H1 (cell line): ENCODE data around the gene FSTL4. TPM values are rescaled to one million over a fixed set of nuclear protein-coding genes. Genes with fewer than 3 reads are reported as not detected.
"Not testable (repeated sequence)": the region's sequence is repeated elsewhere in the genome, so short reads cannot be mapped to it uniquely, and the experiment has no call there.

Source experiments
- CTCF ChIA-PET: fragments of 300-600 bp; sonication (Branson Sonifier 250); formaldehyde crosslinking; loops from one replicate; lab custom pipeline; 2021; ENCODE audit not compliant: partially characterized antibody; lab: Charles Lee
- POLR2A ChIA-PET: fragments of 300-600 bp; sonication (Branson Sonifier 250); formaldehyde crosslinking; loops from one replicate; lab custom pipeline; 2021; ENCODE audit warnings: inconsistent platforms; ENCODE audit not compliant: partially characterized antibody; lab: Charles Lee
- DNase-seq, 2 experiments: peaks; one replicate each; pipeline versions ENCODE4 v3.0.0 to v3.0.0-alpha.2; 2010 to 2022; ENCODE audit warnings: low spot score in 2 of 2, low read depth in 1 of 2, mixed read lengths in 1 of 2
- FAIRE-seq: peaks from 2 replicates; lab custom pipeline; 2011; peaks lifted over from hg19 to GRCh38; lab: Jason Lieb, UNC
- H2AFZ ChIP-seq: 2 replicates; pipeline ENCODE4 v1.8.1; 2012; ENCODE audit warnings: low read length, inconsistent platforms
- H2AK5ac ChIP-seq: 2 replicates; pipeline ENCODE4 v1.6.1; 2013; ENCODE audit warnings: low read depth, low read length
- H2BK120ac ChIP-seq: replicated peaks from 2 replicates; pipeline ENCODE3; 2013; ENCODE audit warnings: low read depth, low read length, inconsistent platforms
- H2BK12ac ChIP-seq: 2 replicates; pipeline ENCODE4 v1.6.1; 2013; ENCODE audit warnings: low read depth, low read length
- H2BK15ac ChIP-seq: 2 replicates; pipeline ENCODE4 v1.6.1; 2013; ENCODE audit warnings: low read length
- H2BK20ac ChIP-seq: 2 replicates; pipeline ENCODE4 v1.6.1; 2013; ENCODE audit warnings: low read length
- H2BK5ac ChIP-seq: 2 replicates; pipeline ENCODE4 v1.6.1; 2013; ENCODE audit warnings: low read depth, low read length
- H3K14ac ChIP-seq: 2 replicates; pipeline ENCODE4 v1.6.1; 2013; ENCODE audit warnings: inconsistent platforms; ENCODE audit not compliant: insufficient read length
- H3K18ac ChIP-seq: 2 replicates; pipeline ENCODE4 v1.6.1; 2013; ENCODE audit warnings: low read length; ENCODE audit errors: extremely low read depth
- H3K23ac ChIP-seq: 2 replicates; pipeline ENCODE4 v1.6.1; 2013; ENCODE audit warnings: inconsistent platforms; ENCODE audit not compliant: insufficient read length
- H3K23me2 ChIP-seq: 2 replicates; pipeline ENCODE4 v1.6.1; 2013; ENCODE audit warnings: low read depth, low read length
- H3K27ac ChIP-seq: 2 replicates; pipeline ENCODE4 v1.6.1; 2011; ENCODE audit warnings: low read depth, low read length, inconsistent platforms
- H3K27me3 ChIP-seq, 4 experiments: replicated peaks in 1 of 4; 1 replicate in 1 of 4; 2 replicates in 3 of 4; pipeline versions ENCODE4 v1.6.1 to v1.8.1; 2011 to 2013; ENCODE audit warnings: low read length in 3 of 4, mild to moderate bottlenecking in 3 of 4, inconsistent platforms in 2 of 4, mixed read lengths in 2 of 4, moderate library complexity in 1 of 4; ENCODE audit not compliant: control insufficient read depth in 3 of 4, insufficient read depth in 3 of 4; ENCODE audit errors: extremely low read depth in 1 of 4
- H3K36me3 ChIP-seq, 4 experiments: 2 replicates each; pipeline versions ENCODE4 v1.6.1 to v1.8.1; 2011 to 2013; ENCODE audit warnings: mild to moderate bottlenecking in 4 of 4, low read length in 3 of 4, moderate library complexity in 2 of 4, control low read depth in 1 of 4, inconsistent platforms in 1 of 4; ENCODE audit not compliant: insufficient read depth in 4 of 4, control insufficient read depth in 2 of 4
- H3K4ac ChIP-seq: replicated peaks from 2 replicates; pipeline ENCODE3; 2013; ENCODE audit warnings: low read length, low read depth, mixed read lengths, inconsistent platforms; ENCODE audit not compliant: insufficient read length
- H3K4me1 ChIP-seq, 4 experiments: replicated peaks in 1 of 4; 1 replicate in 1 of 4; 2 replicates in 3 of 4; pipeline versions ENCODE4 v1.6.1 to v1.8.1; 2011 to 2013; ENCODE audit warnings: low read length in 3 of 4, inconsistent platforms in 2 of 4, mixed read lengths in 1 of 4; ENCODE audit not compliant: insufficient read depth in 4 of 4, control insufficient read depth in 3 of 4
- H3K4me2 ChIP-seq, 2 experiments: 2 replicates each; pipeline versions ENCODE4 v1.6.1 to v1.8.1; 2011 to 2013; ENCODE audit warnings: low read depth in 2 of 2, low read length in 2 of 2, control low read depth in 1 of 2, inconsistent platforms in 1 of 2, mild to moderate bottlenecking in 1 of 2; ENCODE audit not compliant: insufficient read depth in 1 of 2
- H3K4me3 ChIP-seq, 4 experiments: fragments of 200-600, 300-600 bp in 1 of 4; sonication (generic), shearing (Covaris generic), sonication (Bioruptor Twin) in 1 of 4; 2 replicates each; pipeline versions ENCODE4 v1.5.1 to v1.8.1; 2011 to 2016; ENCODE audit warnings: low read length in 4 of 4, low read depth in 3 of 4, control low read depth in 2 of 4, inconsistent platforms in 2 of 4, mild to moderate bottlenecking in 2 of 4, mixed read lengths in 1 of 4, moderate library complexity in 1 of 4; ENCODE audit not compliant: insufficient read depth in 2 of 4; ENCODE audit errors: extremely low read depth in 1 of 4
- H3K56ac ChIP-seq: replicated peaks from 2 replicates; pipeline ENCODE3; 2013; ENCODE audit warnings: low read depth, mild to moderate bottlenecking, mixed read lengths, low read length, inconsistent platforms; ENCODE audit not compliant: insufficient read length
- H3K79me1 ChIP-seq: 2 replicates; pipeline ENCODE4 v1.6.1; 2013; ENCODE audit warnings: low read depth, low read length, control low read depth
- H3K79me2 ChIP-seq, 2 experiments: 2 replicates each; pipeline versions ENCODE4 v1.6.1 to v1.8.1; 2012 to 2013; ENCODE audit warnings: low read length in 2 of 2, mild to moderate bottlenecking in 2 of 2, inconsistent platforms in 1 of 2; ENCODE audit not compliant: insufficient read depth in 2 of 2, control insufficient read depth in 1 of 2
- H3K9ac ChIP-seq, 4 experiments: replicated peaks in 1 of 4; 1 replicate in 1 of 4; 2 replicates in 3 of 4; pipeline versions ENCODE4 v1.6.1 to v1.8.1; 2011 to 2013; ENCODE audit warnings: low read depth in 3 of 4, low read length in 3 of 4, control low read depth in 2 of 4, mild to moderate bottlenecking in 2 of 4, moderate library complexity in 2 of 4, inconsistent platforms in 1 of 4; ENCODE audit errors: extremely low read depth in 1 of 4
- H3K9me3 ChIP-seq, 2 experiments: 2 replicates each; pipeline versions ENCODE4 v1.6.1 to v1.8.1; 2012 to 2013; ENCODE audit warnings: mild to moderate bottlenecking in 2 of 2, moderate library complexity in 2 of 2, control low read depth in 1 of 2, inconsistent platforms in 1 of 2, low read depth in 1 of 2, low read length in 1 of 2, mixed read lengths in 1 of 2; ENCODE audit not compliant: insufficient read depth in 2 of 2
- H4K20me1 ChIP-seq, 2 experiments: replicated peaks in 1 of 2; 2 replicates each; pipeline versions ENCODE3 to v1.8.1; 2011 to 2013; ENCODE audit warnings: inconsistent platforms in 2 of 2, low read length in 2 of 2, mild to moderate bottlenecking in 1 of 2; ENCODE audit not compliant: insufficient read depth in 2 of 2, control insufficient read depth in 1 of 2
- H4K5ac ChIP-seq: 2 replicates; pipeline ENCODE4 v1.6.1; 2013; ENCODE audit warnings: low read length, low read depth, mixed read lengths, inconsistent platforms; ENCODE audit not compliant: insufficient read length
- H4K8ac ChIP-seq: 2 replicates; pipeline ENCODE4 v1.8.0; 2013; ENCODE audit warnings: mild to moderate bottlenecking, moderate library complexity, low read length, inconsistent platforms; ENCODE audit not compliant: insufficient read depth; ENCODE audit errors: extremely low read depth
- H4K91ac ChIP-seq: replicated peaks from 2 replicates; pipeline ENCODE3; 2013; ENCODE audit warnings: low read length, mixed read lengths, inconsistent platforms; ENCODE audit not compliant: insufficient read length
- EZH2 ChIP-seq: fragments of 200-600 bp; sonication (generic); IDR thresholded peaks from 2 replicates; pipeline ENCODE4 v1.7.1; 2012; ENCODE audit warnings: low read depth, mild to moderate bottlenecking, moderate library complexity, low read length, inconsistent platforms; ENCODE audit not compliant: severe bottlenecking
- NANOG ChIP-seq: IDR thresholded peaks from 2 replicates; pipeline ENCODE4 v1.6.1; 2011; ENCODE audit warnings: low read length, low read depth, mild to moderate bottlenecking, inconsistent platforms; ENCODE audit not compliant: insufficient read depth, poor library complexity, severe bottlenecking
- WGBS, 2 experiments: shearing (Covaris generic) in 1 of 2; methylation state at CpG; one replicate each; pipeline versions ENCODE4 v1.1.6 to v1.1.7; 2013 to 2015; ENCODE audit warnings: low lambda C conversion rate in 2 of 2, mixed read lengths in 2 of 2, inconsistent platforms in 1 of 2, low coverage in 1 of 2, missing lambda C conversion rate in 1 of 2; ENCODE audit not compliant: insufficient replicate concordance in 2 of 2, insufficient coverage in 1 of 2, insufficient read length in 1 of 2; ENCODE audit errors: extremely low coverage in 1 of 2, missing lambda C conversion rate in 1 of 2; 5-methylcytosine and 5-hydroxymethylcytosine counted together
- polyA plus RNA-seq, 7 experiments: library from polyadenylated mRNA; depleted of rRNA in 3 of 7; stranded (reverse) in 5 of 7; unstranded in 2 of 7; fragments of >200 nt in 5 of 7; fragments of 200-250 nt in 2 of 7; gene quantifications; 1 replicate in 5 of 7; 2 replicates in 1 of 7; 4 replicates in 1 of 7; pipeline versions ENCODE4 v1.2.1 to v1.2.3, GENCODE V29; 2011 to 2013; ENCODE audit warnings: missing spikeins in 2 of 7, mixed read lengths in 2 of 7
- total RNA-seq: library from RNA; stranded (reverse); fragmentation: NEBNext Ultra II Directional; extraction: Animal tissue kit (Norgen Biotek cat#: 25700); gene quantifications from 2 replicates; pipeline ENCODE4 v1.2.1, GENCODE V29; 2021

FSTL4 gene
- total and polyA plus RNA-seq, 2 of the 8 experiments (the other 6 are each of a cell fraction or from before 2014, with no cell fraction given) = 3.1 to 4.1 TPM

- TF ChIP-seq EZH2 = no peak
- TF ChIP-seq NANOG = no peak
- TF ChIP-seq, all 59 proteins: peak for 0
These were observed 432.9 kb downstream of the FSTL4 start (continued) for GRCh38 chr5:133179405-133179804.

- WGBS, 2 experiments = 86% methylated on average over 9 of the region's 9 CpGs; no CpG with 5 or more reads in 1 of the 2 experiments
- not testable (repeated sequence) for H4K5ac ChIP-seq
These were observed 441.5 kb downstream of the FSTL4 start for GRCh38 chr5:133170756-133171387.

More at GRCh38 chr5:133170756-133171387, 441.5 kb downstream of the FSTL4 start:
- DNase-seq, H3K4me3 ChIP-seq, H2BK15ac ChIP-seq, H4K8ac ChIP-seq, H2BK12ac ChIP-seq, H3K23ac ChIP-seq, H3K4ac ChIP-seq, H3K23me2 ChIP-seq, H3K4me2 ChIP-seq, H3K9me3 ChIP-seq, H2AK5ac ChIP-seq, H4K91ac ChIP-seq, H3K79me2 ChIP-seq, H3K27me3 ChIP-seq, FAIRE-seq, H4K20me1 ChIP-seq, POLR2A ChIA-PET, H2BK120ac ChIP-seq, H3K9ac ChIP-seq, H2BK20ac ChIP-seq, H3K18ac ChIP-seq, H3K36me3 ChIP-seq, H3K79me1 ChIP-seq, H3K4me1 ChIP-seq, H2BK5ac ChIP-seq, H3K14ac ChIP-seq, H3K56ac ChIP-seq, H3K27ac ChIP-seq: not testable (repeated sequence)
- H2AFZ ChIP-seq = peak overlapping the region; percentile 86
- CTCF ChIA-PET = interaction anchor here (1.3 kb wide), 3 partner anchors 58 to 253 kb away, joined by 3 to 4 read pairs (median 3); no protein-coding TSS in a partner anchor
